IMR-90 (cell line): ENCODE data around the gene BCKDK.

Source experiments
- BHLHE40 ChIP-seq: fragments of 150-350 bp; IDR thresholded peaks from 2 replicates; pipeline ENCODE4 v1.6.1; 2016; ENCODE audit warnings: mild to moderate bottlenecking, low read depth, low read length
- CEBPB ChIP-seq: IDR thresholded peaks from 2 replicates; pipeline ENCODE4 v1.6.1; 2012; ENCODE audit warnings: low read depth, low read length, improper control_type of control experiment
- MXI1 ChIP-seq: IDR thresholded peaks from 2 replicates; pipeline ENCODE4 v1.6.1; 2012; ENCODE audit warnings: low read depth, mild to moderate bottlenecking, low read length, moderate library complexity, borderline replicate concordance
- POLR2A ChIP-seq: IDR thresholded peaks from 2 replicates; pipeline ENCODE4 v1.6.1; 2012; ENCODE audit warnings: mild to moderate bottlenecking, low read depth, low read length
- RAD21 ChIP-seq: IDR thresholded peaks from 2 replicates; pipeline ENCODE4 v1.6.1; 2012; ENCODE audit warnings: low read length, improper control_type of control experiment
- RCOR1 ChIP-seq: IDR thresholded peaks from 2 replicates; pipeline ENCODE4 v1.6.1; 2012; ENCODE audit warnings: mild to moderate bottlenecking, low read length, improper control_type of control experiment; ENCODE audit not compliant: insufficient replicate concordance
- RFX5 ChIP-seq: IDR thresholded peaks from 2 replicates; pipeline ENCODE4 v1.8.0; 2012; ENCODE audit warnings: low read depth, mild to moderate bottlenecking, low read length, moderate library complexity
- TF ChIP-seq, protein P1 (sequence below): conservative IDR thresholded peaks from 2 replicates; pipeline ENCODE4 v1.5.1; 2012; ENCODE audit warnings: mild to moderate bottlenecking, low read depth, low read length, improper control_type of control experiment

DNA sequence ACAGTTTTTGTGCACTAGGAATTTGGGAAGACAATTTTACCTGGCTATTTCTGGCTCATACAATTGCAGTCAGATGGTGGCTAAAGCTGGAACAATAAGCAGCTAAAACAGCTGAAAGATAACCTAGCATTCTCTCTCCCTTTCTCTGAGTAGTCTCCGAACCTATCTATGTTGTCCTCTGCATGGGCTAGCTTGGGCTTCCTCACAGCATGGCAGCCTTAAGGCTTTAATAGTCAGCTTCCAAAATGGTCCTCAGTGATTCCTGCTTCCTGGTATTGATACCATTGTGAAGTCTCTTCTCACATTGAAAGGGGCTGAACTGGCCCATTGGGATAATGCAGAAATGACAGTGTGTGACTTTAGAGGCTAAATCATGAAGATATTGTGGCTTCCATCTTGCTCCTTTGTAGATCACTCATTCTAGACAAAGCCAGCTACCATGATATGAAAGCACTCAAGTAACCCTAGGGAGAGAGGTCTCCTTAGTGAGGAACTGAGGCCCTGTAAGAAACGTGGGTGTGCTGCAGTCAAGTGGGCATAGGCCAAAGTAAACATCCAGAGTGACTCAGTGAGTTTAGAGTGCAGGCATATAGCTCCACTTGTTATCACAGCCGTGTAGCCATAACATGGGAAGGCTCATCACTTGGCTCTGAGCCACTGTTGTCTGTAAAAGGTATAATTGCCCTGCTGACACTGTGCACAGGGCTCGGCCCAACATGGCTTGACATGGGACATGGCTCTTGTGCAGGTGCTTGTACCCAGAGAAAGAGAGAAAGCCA is 8.1 kb upstream of the BCKDK start:
- no peak for TF ChIP-seq POLR2A
- TF ChIP-seq, protein P1, sequence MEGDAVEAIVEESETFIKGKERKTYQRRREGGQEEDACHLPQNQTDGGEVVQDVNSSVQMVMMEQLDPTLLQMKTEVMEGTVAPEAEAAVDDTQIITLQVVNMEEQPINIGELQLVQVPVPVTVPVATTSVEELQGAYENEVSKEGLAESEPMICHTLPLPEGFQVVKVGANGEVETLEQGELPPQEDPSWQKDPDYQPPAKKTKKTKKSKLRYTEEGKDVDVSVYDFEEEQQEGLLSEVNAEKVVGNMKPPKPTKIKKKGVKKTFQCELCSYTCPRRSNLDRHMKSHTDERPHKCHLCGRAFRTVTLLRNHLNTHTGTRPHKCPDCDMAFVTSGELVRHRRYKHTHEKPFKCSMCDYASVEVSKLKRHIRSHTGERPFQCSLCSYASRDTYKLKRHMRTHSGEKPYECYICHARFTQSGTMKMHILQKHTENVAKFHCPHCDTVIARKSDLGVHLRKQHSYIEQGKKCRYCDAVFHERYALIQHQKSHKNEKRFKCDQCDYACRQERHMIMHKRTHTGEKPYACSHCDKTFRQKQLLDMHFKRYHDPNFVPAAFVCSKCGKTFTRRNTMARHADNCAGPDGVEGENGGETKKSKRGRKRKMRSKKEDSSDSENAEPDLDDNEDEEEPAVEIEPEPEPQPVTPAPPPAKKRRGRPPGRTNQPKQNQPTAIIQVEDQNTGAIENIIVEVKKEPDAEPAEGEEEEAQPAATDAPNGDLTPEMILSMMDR = no peak
- TF ChIP-seq CEBPB = no peak
- TF ChIP-seq MXI1 = no peak
- no peak for TF ChIP-seq RCOR1
- no peak for TF ChIP-seq BHLHE40
- TF ChIP-seq RFX5 = no peak
- TF ChIP-seq RAD21 = no peak
